ENCODE data around the gene AKIP1. TPM values are rescaled to one million over a fixed set of nuclear protein-coding genes. Genes with fewer than 3 reads are reported as not detected.

Gene AKIP1
- total and polyA plus RNA-seq, 10 of the 15 experiments (the other 5 are each of a cell fraction or from before 2014, with no cell fraction given) = 5.1 to 38.9 (median 30.5) TPM

DNA sequence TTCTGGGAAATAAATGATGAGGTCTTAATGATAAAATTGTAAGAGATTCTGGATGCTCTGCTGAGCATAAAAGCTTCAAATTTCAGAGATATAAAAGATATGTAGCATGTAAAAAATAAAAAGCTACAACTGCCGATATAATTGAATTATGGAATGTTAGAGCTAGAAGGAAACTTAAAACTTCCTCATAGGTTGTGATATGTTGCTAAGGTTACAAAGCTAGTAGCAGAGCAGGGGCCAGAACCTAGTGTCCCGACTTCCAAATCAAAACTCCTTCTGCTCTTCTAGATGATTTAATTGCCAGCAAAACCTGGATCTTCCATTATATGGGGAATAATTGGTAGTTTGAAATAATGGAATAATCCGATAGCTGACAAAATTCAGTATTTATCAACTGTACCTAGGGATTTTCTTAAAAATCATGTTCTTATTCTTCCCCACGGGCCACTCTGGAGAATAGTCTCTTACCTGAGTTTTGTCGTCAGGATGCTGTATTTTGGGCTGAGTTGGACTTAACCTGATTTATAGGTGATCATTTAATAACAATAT, 31.6 kb downstream of the AKIP1 start, which contains the start of gene ASCL3 (continued):
- TF ChIP-seq NKRF (conservative IDR thresholded peaks at IDR 0.05) (no peak), ATF7 (IDR thresholded peaks at IDR 0.05; ENCODE audit: low read depth) (no peak)

- no peak overlapping the region for H3K27ac ChIP-seq (ENCODE audit: control insufficient read depth, insufficient read depth)
- H3K27me3 ChIP-seq (replicated peaks in 1 of 2; ENCODE audit: control insufficient read depth in 2 of 2, insufficient read depth in 2 of 2, low read length in 1 of 2) = no peaks in the 10 kb centered on the region
- FAIRE-seq (no peak), ATAC-seq (no peak), DNase-seq (ENCODE audit: low read depth, low spot score) (no peak)
- BruUV-seq (replicated peaks) = TSS peak; percentile 62
- TF ChIP-seq POLR2AphosphoS5 (IDR thresholded peaks at IDR 0.05; ENCODE audit: low read length) = no peak
- no peak for TF ChIP-seq EZH2 (IDR thresholded peaks at IDR 0.05; ENCODE audit: borderline replicate concordance, control insufficient read depth, low read depth, low read length)
- ChIA-PET SMC1A (ENCODE audit: uncharacterized antibody, unreplicated experiment) (no interaction called here), POLR2A (no interaction called here), CTCF (interaction anchor here (1.8 to 6.9 kb wide), 2 partner anchors 12 to 190 kb away, joined by 9 to 57 read pairs; no protein-coding TSS in a partner anchor), RAD21 (ENCODE audit: unreplicated experiment) (interaction anchor here (1.0 kb wide), 1 partner anchor 32 kb away, joined by 4 read pairs; no protein-coding TSS in a partner anchor)
- no peaks in the 10 kb centered on the region for H4K20me1 ChIP-seq (ENCODE audit: control insufficient read depth, insufficient read depth)
- in situ Hi-C loops (cut with MboI) = no loop called here
- no peaks in the 10 kb centered on the region for H3K4me1 ChIP-seq (ENCODE audit: control insufficient read depth, insufficient read depth, low read length)
- H2AFZ ChIP-seq (ENCODE audit: control insufficient read depth, low read depth, low read length) = no peak overlapping the region
- H3K4me3 ChIP-seq = no peak overlapping the region
- intact Hi-C loops (cut with micrococcal nuclease; ENCODE audit: unreplicated experiment) = no loop called here
- 91% methylated on average over 4 of the region's 4 CpGs for WGBS (ENCODE audit: insufficient coverage, insufficient replicate concordance, low lambda C conversion rate, missing lambda C conversion rate)
- H3K36me3 ChIP-seq (ENCODE audit: control insufficient read depth in 2 of 2, insufficient read depth in 2 of 2, low read length in 1 of 2) = peaks cover 2 to 9% of the 10 kb centered on the region in 2 experiments
- no peak overlapping the region for H3K4me2 ChIP-seq (ENCODE audit: control insufficient read depth, insufficient read depth)
- no peak overlapping the region for H3K9ac ChIP-seq (ENCODE audit: control insufficient read depth, insufficient read depth, low read length)
- no peaks in the 10 kb centered on the region for H3K79me2 ChIP-seq (ENCODE audit: control insufficient read depth, insufficient read depth, low read length)
- H3K9me3 ChIP-seq (replicated peaks; ENCODE audit: control insufficient read depth, insufficient read depth, low read length) = no peaks in the 10 kb centered on the region
Observed at GRCh38 chr11:8947230-8947943, 36.4 kb downstream of the AKIP1 start.
